Thyroid gland (tissue), 4 donors: ENCODE data around the gene HSD17B12. TPM values are rescaled to one million over a fixed set of nuclear protein-coding genes. Genes with fewer than 3 reads are reported as not detected.
"Not testable (repeated sequence)": the region's sequence is repeated elsewhere in the genome, so short reads cannot be mapped to it uniquely, and the experiment has no call there.

ENCODE experiments used
- DNase-seq, 2 donors: peaks; one replicate each; pipeline ENCODE4 v3.0.0-alpha.2; 2019
- H3K27ac ChIP-seq, 3 donors: fragments of 200-600 bp; sonication (generic); 1 replicate in 2 of 3; 2 replicates in 1 of 3; pipeline ENCODE4 v1.5.1; 2016 to 2019; ENCODE audit warnings: mild to moderate bottlenecking in 1 of 3, moderate library complexity in 1 of 3
- H3K27me3 ChIP-seq: fragments of 200-600 bp; sonication (generic); one replicate; pipeline ENCODE4 v1.5.1; 2019
- H3K36me3 ChIP-seq, 2 donors: fragments of 200-600 bp; sonication (generic); one replicate each; pipeline ENCODE4 v1.5.1; 2016 to 2019
- H3K4me1 ChIP-seq, 2 donors: fragments of 200-600 bp; sonication (generic); one replicate each; pipeline ENCODE4 v1.5.1; 2017 to 2019
- H3K4me3 ChIP-seq, 3 donors: fragments of 200-600 bp; sonication (generic); replicated peaks in 1 of 3; 1 replicate in 2 of 3; 2 replicates in 1 of 3; pipeline ENCODE4 v1.5.1; 2016; ENCODE audit warnings: mild to moderate bottlenecking in 1 of 3
- H3K9me3 ChIP-seq: fragments of 200-600 bp; sonication (generic); one replicate; pipeline ENCODE4 v1.5.1; 2017
- POLR2A ChIP-seq, 2 donors: fragments of 450-650 bp; IDR thresholded peaks; one replicate each; pipeline ENCODE4 v1.6.1; 2017; ENCODE audit warnings: antibody characterized with exemption in 2 of 2, mild to moderate bottlenecking in 2 of 2, moderate library complexity in 1 of 2
- WGBS, 2 donors: methylation state at CpG; one replicate each; pipeline ENCODE4 v1.1.5; 2017; 5-methylcytosine and 5-hydroxymethylcytosine counted together
- intact Hi-C: fragments of 100-400 bp; cut with DNase I; formaldehyde crosslinking; loops from one replicate; pipeline ENCODE4 v1.15.1; 2023
- total RNA-seq, 4 donors: library from RNA; depleted of rRNA; stranded (reverse); fragments of >200 nt; gene quantifications; one replicate each; pipeline ENCODE4 v1.2.3, GENCODE V29; 2016
- TF ChIP-seq, protein P1 (sequence below), 6 experiments: fragments of 200-600 bp in 3 of 6; fragments of 450-650 bp in 3 of 6; sonication (generic) in 3 of 6; IDR thresholded peaks; one replicate each; pipeline ENCODE4 v1.5.1; 2016 to 2019; ENCODE audit warnings: antibody characterized with exemption in 6 of 6, mild to moderate bottlenecking in 2 of 6, inconsistent platforms in 1 of 6, moderate library complexity in 1 of 6

HSD17B12 gene
- total RNA-seq, 4 donors from 2014 or later: 70.1 to 104 (median 94.4) TPM

DNA sequence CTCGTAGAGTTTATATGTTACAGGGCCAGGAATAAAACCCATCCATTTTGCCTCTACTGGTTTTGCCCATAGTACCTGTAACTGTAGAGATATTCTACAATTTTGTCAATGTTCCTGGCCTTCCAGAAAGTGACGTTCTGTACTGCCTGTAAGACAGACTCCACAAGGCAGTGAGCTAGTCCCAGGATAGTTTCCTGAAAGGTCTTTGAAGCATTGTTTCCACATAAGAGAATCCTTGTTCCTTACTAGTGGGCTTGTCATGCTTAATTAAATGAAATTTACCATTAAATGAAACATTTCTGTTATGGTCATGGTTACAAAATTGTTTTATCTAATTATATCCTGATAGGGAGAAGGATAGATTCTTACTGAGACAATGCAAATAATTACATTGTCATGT is 80.4 kb downstream of the HSD17B12 start:
- no peaks in the 10 kb centered on the region for H3K27me3 ChIP-seq
- DNase-seq: no peak
- no peaks in the 10 kb centered on the region for H3K4me1 ChIP-seq
- no peak overlapping the region for H3K27ac ChIP-seq
- H3K4me3 ChIP-seq: no peak overlapping the region
- intact Hi-C loops: no loop called here
- WGBS, 2 donors: 92 to 95% methylated on average over 2 of the region's 2 CpGs
- no peaks in the 10 kb centered on the region for H3K36me3 ChIP-seq
- TF ChIP-seq, protein P1, sequence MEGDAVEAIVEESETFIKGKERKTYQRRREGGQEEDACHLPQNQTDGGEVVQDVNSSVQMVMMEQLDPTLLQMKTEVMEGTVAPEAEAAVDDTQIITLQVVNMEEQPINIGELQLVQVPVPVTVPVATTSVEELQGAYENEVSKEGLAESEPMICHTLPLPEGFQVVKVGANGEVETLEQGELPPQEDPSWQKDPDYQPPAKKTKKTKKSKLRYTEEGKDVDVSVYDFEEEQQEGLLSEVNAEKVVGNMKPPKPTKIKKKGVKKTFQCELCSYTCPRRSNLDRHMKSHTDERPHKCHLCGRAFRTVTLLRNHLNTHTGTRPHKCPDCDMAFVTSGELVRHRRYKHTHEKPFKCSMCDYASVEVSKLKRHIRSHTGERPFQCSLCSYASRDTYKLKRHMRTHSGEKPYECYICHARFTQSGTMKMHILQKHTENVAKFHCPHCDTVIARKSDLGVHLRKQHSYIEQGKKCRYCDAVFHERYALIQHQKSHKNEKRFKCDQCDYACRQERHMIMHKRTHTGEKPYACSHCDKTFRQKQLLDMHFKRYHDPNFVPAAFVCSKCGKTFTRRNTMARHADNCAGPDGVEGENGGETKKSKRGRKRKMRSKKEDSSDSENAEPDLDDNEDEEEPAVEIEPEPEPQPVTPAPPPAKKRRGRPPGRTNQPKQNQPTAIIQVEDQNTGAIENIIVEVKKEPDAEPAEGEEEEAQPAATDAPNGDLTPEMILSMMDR (IDR thresholded peaks at IDR 0.05): no peak
- no peak for TF ChIP-seq POLR2A (IDR thresholded peaks at IDR 0.05)
- H3K9me3 ChIP-seq: no peaks in the 10 kb centered on the region

DNA sequence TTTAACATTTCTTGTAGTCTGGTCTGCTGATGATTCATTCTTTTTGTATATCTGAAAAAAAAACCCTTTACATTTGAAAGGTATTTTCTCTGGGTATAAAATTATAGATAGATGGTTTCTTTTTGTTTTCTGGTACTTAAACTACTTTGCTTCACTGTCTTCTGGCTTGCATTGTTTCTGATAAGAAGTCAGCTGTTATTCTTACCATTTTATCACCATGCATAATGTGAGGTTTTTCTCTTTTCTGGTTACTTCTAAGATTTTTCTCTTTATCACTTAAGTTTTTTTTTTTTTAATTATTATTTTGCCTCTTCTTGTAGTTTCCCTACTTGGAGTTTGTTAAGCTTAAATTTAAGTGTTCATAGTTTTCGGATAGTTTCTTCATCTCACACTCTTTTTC is 84.7 kb downstream of the HSD17B12 start:
- no peak for DNase-seq
- Histone ChIP-seq H3K27me3 (no peaks in the 10 kb centered on the region), H3K36me3 (no peaks in the 10 kb centered on the region), H3K9me3 (no peaks in the 10 kb centered on the region), H3K4me1 (no peaks in the 10 kb centered on the region), H3K27ac (no peak overlapping the region), H3K4me3 (no peak overlapping the region)
- intact Hi-C loops: no loop called here
- TF ChIP-seq, protein P1 (IDR thresholded peaks at IDR 0.05): no peak
- TF ChIP-seq POLR2A (IDR thresholded peaks at IDR 0.05): no peak
- 96 to 100% methylated on average over 1 of the region's 1 CpG for WGBS, 2 donors

DNA sequence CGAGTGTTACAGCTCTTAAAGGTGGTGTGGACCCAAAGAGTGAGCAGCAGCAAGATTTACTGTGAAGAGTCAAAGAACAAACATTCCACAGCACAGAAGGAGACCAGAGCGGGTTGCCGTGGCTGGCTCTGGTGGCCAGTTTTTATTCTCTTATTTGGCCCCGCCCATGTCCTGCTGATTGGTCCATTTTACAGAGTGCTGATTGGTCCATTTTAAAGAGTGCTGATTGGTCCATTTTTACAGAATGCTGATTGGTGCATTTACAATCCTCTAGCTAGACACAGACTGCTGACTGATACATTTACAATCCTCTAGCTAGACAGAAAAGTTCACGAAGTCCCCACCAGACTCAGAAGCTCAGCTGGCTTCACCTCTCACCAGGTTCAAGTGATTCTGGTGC is 88.1 kb downstream of the HSD17B12 start:
- DNase-seq, intact Hi-C loops, H3K4me3 ChIP-seq, H3K36me3 ChIP-seq, H3K27me3 ChIP-seq, H3K9me3 ChIP-seq, H3K27ac ChIP-seq, H3K4me1 ChIP-seq: not testable (repeated sequence)
- 87 to 88% methylated on average over 5 of the region's 5 CpGs for WGBS, 2 donors

DNA sequence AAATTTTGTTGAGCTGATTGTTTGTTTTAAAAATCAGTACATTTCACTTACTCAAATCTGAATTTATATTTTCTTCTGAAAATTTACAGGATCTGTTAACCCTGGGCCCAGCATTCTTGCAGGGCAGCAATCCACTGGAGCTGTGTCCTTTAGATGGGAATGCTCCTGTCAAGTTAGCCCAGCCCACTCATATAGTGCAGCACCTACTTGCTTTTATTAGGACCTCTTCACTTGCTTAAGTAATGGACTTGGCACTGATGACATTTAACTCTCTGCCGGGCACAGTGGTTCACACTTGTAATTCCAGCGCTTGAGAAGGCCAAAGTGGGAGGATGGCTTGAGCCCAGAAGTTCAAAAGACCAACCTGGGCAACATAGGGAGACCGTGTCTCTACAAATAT is 89.6 kb downstream of the HSD17B12 start:
- intact Hi-C loops: no loop called here

DNA sequence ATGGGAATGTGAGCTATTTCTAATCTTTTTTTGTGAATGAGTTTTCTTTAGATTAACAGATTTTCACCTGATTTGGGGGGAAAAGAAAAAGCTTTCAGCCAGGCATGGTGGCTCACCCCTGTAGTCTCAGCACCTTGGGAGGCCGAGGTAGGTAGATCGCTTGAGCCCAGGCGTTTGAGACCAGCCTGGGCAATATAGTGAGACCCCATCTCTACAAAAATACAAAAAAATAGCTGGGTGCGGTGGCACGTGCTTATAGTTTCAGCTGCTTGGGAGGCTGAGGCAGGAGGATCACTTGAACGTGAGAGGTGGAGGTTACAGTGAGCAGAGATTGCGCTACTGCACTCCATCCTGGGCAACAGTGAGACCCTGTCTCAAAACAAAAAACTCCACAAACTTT is 92.2 kb downstream of the HSD17B12 start:
- no peak overlapping the region for H3K27ac ChIP-seq
- WGBS, 2 donors: 96% methylated on average over 7 of the region's 7 CpGs
- H3K9me3 ChIP-seq: no peaks in the 10 kb centered on the region
- no peak for DNase-seq
- TF ChIP-seq POLR2A (IDR thresholded peaks at IDR 0.05): no peak
- TF ChIP-seq, protein P1 (IDR thresholded peaks at IDR 0.05): no peak
- H3K27me3 ChIP-seq: no peaks in the 10 kb centered on the region
- no peak overlapping the region for H3K4me3 ChIP-seq
- intact Hi-C loops: no loop called here
- H3K4me1 ChIP-seq: no peaks in the 10 kb centered on the region
- H3K36me3 ChIP-seq: no peaks in the 10 kb centered on the region

More for the DNA sequence above, 89.6 kb downstream of the HSD17B12 start:
- H3K36me3 ChIP-seq: no peaks in the 10 kb centered on the region
- TF ChIP-seq POLR2A (IDR thresholded peaks at IDR 0.05): no peak
- TF ChIP-seq, protein P1 (IDR thresholded peaks at IDR 0.05): no peak
- no peak overlapping the region for H3K4me3 ChIP-seq
- no peaks in the 10 kb centered on the region for H3K27me3 ChIP-seq
- H3K9me3 ChIP-seq: no peaks in the 10 kb centered on the region
- no peaks in the 10 kb centered on the region for H3K4me1 ChIP-seq
- WGBS, 2 donors: 47 to 64% methylated on average over 3 of the region's 3 CpGs
- H3K27ac ChIP-seq: no peak overlapping the region
- peak in 1 of 2 donors; percentile 1 for DNase-seq

DNA sequence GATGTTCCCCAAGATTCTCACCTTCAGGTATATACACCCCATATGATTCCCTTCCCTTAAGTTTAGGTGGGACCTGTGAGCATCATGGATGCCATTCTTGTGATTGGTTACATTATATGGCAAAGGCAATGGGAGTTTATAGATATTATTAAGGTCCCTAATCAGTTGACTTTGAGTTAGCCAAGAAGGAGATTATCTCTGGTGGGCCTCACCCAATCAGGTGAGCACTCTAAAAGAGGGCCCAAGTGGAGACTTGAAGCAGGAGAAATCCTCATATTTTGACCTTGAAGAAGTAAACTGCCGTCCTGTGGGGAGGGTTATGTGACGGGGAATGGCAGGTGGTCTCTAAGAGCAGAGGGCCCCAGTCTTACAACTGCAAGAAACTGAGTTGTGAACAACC is 94.2 kb downstream of the HSD17B12 start:
- 97 to 100% methylated on average over 2 of the region's 2 CpGs for WGBS, 2 donors
- TF ChIP-seq POLR2A (IDR thresholded peaks at IDR 0.05): no peak
- TF ChIP-seq, protein P1 (IDR thresholded peaks at IDR 0.05): no peak
- no peaks in the 10 kb centered on the region for H3K27me3 ChIP-seq

More for the DNA sequence above, 94.2 kb downstream of the HSD17B12 start:
- H3K4me3 ChIP-seq: no peak overlapping the region
- no peaks in the 10 kb centered on the region for H3K9me3 ChIP-seq
- H3K4me1 ChIP-seq: no peaks in the 10 kb centered on the region
- H3K36me3 ChIP-seq: no peaks in the 10 kb centered on the region
- H3K27ac ChIP-seq: no peak overlapping the region
- intact Hi-C loops: no loop called here
- DNase-seq: no peak
